Stomach smooth muscle (tissue), 2 donors: ENCODE measurements around the gene CAMKK1.
"Not testable (repeated sequence)": the region's sequence is repeated elsewhere in the genome, so short reads cannot be mapped to it uniquely, and the experiment has no call there.

Source experiments
- H3K27ac ChIP-seq: one replicate; pipeline ENCODE4 v1.7.0; 2013; ENCODE audit warnings: mild to moderate bottlenecking, low read length, inconsistent platforms
- H3K27me3 ChIP-seq, 2 donors: one replicate each; pipeline ENCODE4 v1.7.0; 2013; ENCODE audit warnings: low read length in 2 of 2; ENCODE audit not compliant: insufficient read depth in 2 of 2, control insufficient read depth in 1 of 2
- H3K36me3 ChIP-seq, 2 donors: one replicate each; pipeline ENCODE4 v1.7.0; 2013; ENCODE audit warnings: low read length in 2 of 2; ENCODE audit not compliant: control insufficient read depth in 2 of 2, insufficient read depth in 2 of 2
- H3K4me1 ChIP-seq: one replicate; pipeline ENCODE4 v1.7.0; 2013; ENCODE audit warnings: low read length; ENCODE audit not compliant: control insufficient read depth, insufficient read depth
- H3K4me3 ChIP-seq, 2 donors: one replicate each; pipeline ENCODE4 v1.7.0; 2013; ENCODE audit warnings: low read length in 2 of 2
- H3K9ac ChIP-seq, 2 donors: one replicate each; pipeline ENCODE4 v1.7.0; 2013; ENCODE audit warnings: low read length in 2 of 2, mild to moderate bottlenecking in 1 of 2
- H3K9me3 ChIP-seq, 2 donors: one replicate each; pipeline ENCODE4 v1.7.0; 2013; ENCODE audit warnings: low read length in 2 of 2; ENCODE audit not compliant: control insufficient read depth in 2 of 2
- donor health status: healthy.
- donor health status: Pancreatic carcinoma.

CAMKK1 gene

GRCh38 chr17:3859940-3860339, 32.9 kb downstream of the CAMKK1 start:
- Histone ChIP-seq H3K27ac (no peak overlapping the region), H3K9ac (no peak overlapping the region), H3K36me3 (peaks cover 10 to 11% of the 10 kb centered on the region in 2 donors), H3K27me3 (no peaks in the 10 kb centered on the region), H3K9me3 (no peaks in the 10 kb centered on the region), H3K4me3 (no peak overlapping the region), H3K4me1 (peaks cover 8% of the 10 kb centered on the region)

- Histone ChIP-seq H3K4me3 (no peak overlapping the region), H3K27ac (no peak overlapping the region), H3K9me3 (no peaks in the 10 kb centered on the region), H3K4me1 (peaks cover 3% of the 10 kb centered on the region), H3K9ac (no peak overlapping the region), H3K27me3 (no peaks in the 10 kb centered on the region), H3K36me3 (peaks cover 10 to 11% of the 10 kb centered on the region in 2 donors)
Observed at GRCh38 chr17:3857261-3858105, 35.4 kb downstream of the CAMKK1 start.

- H3K27ac ChIP-seq, H3K27me3 ChIP-seq, H3K36me3 ChIP-seq, H3K9ac ChIP-seq, H3K9me3 ChIP-seq, H3K4me3 ChIP-seq, H3K4me1 ChIP-seq: not testable (repeated sequence)
Observed at GRCh38 chr17:3854204-3854603, 38.6 kb downstream of the CAMKK1 start.

- Histone ChIP-seq H3K27me3 (no peaks in the 10 kb centered on the region), H3K36me3 (no peaks in the 10 kb centered on the region), H3K27ac (no peak overlapping the region), H3K9ac (no peak overlapping the region), H3K4me3 (no peak overlapping the region), H3K4me1 (peaks cover 2% of the 10 kb centered on the region), H3K9me3 (no peaks in the 10 kb centered on the region)
Observed at GRCh38 chr17:3852561-3852960, 40.3 kb downstream of the CAMKK1 start.

GRCh38 chr17:3851461-3852100, 41.3 kb downstream of the CAMKK1 start:
- H3K27ac ChIP-seq = no peak overlapping the region
- no peaks in the 10 kb centered on the region for H3K36me3 ChIP-seq
- no peak overlapping the region for H3K4me3 ChIP-seq
- H3K27me3 ChIP-seq = no peaks in the 10 kb centered on the region
- H3K9me3 ChIP-seq = no peaks in the 10 kb centered on the region
- no peaks in the 10 kb centered on the region for H3K4me1 ChIP-seq
- no peak overlapping the region for H3K9ac ChIP-seq

- H3K4me3 ChIP-seq = no peak overlapping the region
- no peaks in the 10 kb centered on the region for H3K9me3 ChIP-seq
- no peak overlapping the region for H3K9ac ChIP-seq
- H3K27me3 ChIP-seq = no peaks in the 10 kb centered on the region
- no peak overlapping the region for H3K27ac ChIP-seq
- H3K36me3 ChIP-seq = no peaks in the 10 kb centered on the region
- peaks cover 9% of the 10 kb centered on the region for H3K4me1 ChIP-seq
Observed at GRCh38 chr17:3848229-3848835, 44.5 kb downstream of the CAMKK1 start.

- Histone ChIP-seq H3K27ac (no peak overlapping the region), H3K36me3 (peaks cover 0 to 6% of the 10 kb centered on the region in 2 donors)
Observed at GRCh38 chr17:3847165-3847670, 45.6 kb downstream of the CAMKK1 start.

GRCh38 chr17:3846437-3847164, 46.3 kb downstream of the CAMKK1 start:
- Histone ChIP-seq H3K4me3 (peak overlapping the region; percentile 66 to 81), H3K4me1 (peaks cover 9% of the 10 kb centered on the region), H3K36me3 (peaks cover 0 to 8% of the 10 kb centered on the region in 2 donors), H3K27me3 (no peaks in the 10 kb centered on the region), H3K9me3 (no peaks in the 10 kb centered on the region), H3K9ac (no peak overlapping the region), H3K27ac (no peak overlapping the region)

More at GRCh38 chr17:3847165-3847670, 45.6 kb downstream of the CAMKK1 start:
- no peaks in the 10 kb centered on the region for H3K27me3 ChIP-seq
- no peak overlapping the region for H3K4me3 ChIP-seq
- peaks cover 9% of the 10 kb centered on the region for H3K4me1 ChIP-seq
- no peak overlapping the region for H3K9ac ChIP-seq
- H3K9me3 ChIP-seq = no peaks in the 10 kb centered on the region

- Histone ChIP-seq H3K36me3 (peaks cover 0 to 8% of the 10 kb centered on the region in 2 donors), H3K4me3 (peak within 1 kb of the TSS; percentile 77 to 81), H3K4me1 (peaks cover 9% of the 10 kb centered on the region), H3K9ac (peak within 1 kb of the TSS; percentile 80 to 93), H3K27me3 (no peaks in the 10 kb centered on the region), H3K27ac (peak within 1 kb of the TSS; percentile 84), H3K9me3 (no peaks in the 10 kb centered on the region)
Observed at GRCh38 chr17:3845621-3846436, 47.0 kb downstream of the CAMKK1 start, which contains the start of gene NCBP3. Gene NCBP3 (minus strand): TSS chr17:3846246. CDS start chr17:3846223, 23 bp downstream.
